MV-4-11 (cell line): ENCODE measurements around the gene TPST1.

ENCODE experiments used
- DNase-seq: peaks from one replicate; lab custom pipeline; 2025; lab: John Stamatoyannopoulos, UW

Gene TPST1

DNA sequence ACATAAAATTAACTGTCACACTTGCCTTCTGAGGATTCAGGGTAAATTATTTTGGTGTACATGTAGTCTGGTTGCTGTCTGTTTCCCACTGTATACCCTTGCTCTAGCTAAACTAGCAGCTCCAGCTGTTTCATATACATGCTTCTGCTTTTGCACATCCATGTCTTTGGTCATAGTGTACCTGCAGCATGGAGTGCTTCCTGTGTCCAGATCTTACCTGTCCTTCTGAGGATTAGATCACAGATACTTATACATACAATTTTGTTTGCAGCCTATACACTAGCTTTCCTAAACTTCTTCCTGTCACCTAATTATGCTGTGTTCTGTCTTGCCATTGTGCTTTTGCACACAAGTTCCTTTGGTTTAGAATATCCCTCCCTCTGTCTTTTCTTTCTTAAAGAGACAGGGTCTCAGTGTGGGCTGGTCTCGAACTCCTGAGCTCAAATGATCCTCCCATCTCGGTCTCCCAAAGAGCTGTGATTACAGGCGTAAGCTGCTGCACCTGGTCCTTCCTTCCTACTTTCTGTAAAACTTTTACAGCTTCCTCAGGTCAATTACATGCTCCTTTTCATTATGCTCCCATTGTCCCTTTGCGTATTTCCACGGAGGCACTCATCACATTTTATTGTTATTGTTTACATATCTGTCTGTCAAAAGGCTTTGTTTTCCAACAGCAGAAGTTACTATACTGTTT lies 33.8 kb downstream of the TPST1 start:
- no peak for DNase-seq

DNA sequence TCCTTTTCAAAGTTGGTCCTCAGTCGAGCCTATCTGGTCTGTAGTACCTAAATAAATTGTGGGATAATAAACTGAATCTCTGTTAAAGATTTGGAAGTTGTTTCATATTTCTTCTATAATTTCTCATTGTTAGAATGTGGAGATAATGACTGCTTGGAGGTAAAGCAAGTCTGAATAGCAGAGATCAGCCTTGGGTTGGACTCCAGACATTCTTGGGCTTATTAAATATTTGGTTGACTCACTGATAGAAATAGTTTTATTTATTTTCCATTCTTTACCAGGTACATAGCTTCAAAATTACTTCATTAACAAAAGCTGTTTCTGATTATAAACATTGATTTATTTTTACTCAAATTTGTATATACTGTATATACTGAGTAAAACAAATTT lies 34.3 kb downstream of the TPST1 start:
- no peak for DNase-seq

DNA sequence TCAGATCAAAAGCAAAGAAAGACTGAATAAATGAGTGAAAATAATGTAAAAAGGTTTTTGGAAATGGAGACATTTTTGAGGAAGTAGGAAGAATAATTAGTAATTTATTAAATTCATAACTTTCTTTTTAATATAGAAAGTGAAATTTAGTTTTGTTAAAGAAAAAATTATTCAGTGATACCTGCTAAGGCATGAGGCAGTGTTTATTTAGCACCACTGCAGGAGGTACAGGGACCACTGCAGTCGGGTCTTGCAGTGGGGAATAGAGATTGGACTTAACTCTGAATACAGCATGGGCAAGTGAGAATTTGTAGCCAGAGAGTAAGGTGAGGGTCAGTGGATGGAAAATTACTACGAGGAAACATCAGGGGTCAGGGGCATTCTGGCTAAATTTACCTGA lies 39.9 kb downstream of the TPST1 start:
- DNase-seq = no peak

DNA sequence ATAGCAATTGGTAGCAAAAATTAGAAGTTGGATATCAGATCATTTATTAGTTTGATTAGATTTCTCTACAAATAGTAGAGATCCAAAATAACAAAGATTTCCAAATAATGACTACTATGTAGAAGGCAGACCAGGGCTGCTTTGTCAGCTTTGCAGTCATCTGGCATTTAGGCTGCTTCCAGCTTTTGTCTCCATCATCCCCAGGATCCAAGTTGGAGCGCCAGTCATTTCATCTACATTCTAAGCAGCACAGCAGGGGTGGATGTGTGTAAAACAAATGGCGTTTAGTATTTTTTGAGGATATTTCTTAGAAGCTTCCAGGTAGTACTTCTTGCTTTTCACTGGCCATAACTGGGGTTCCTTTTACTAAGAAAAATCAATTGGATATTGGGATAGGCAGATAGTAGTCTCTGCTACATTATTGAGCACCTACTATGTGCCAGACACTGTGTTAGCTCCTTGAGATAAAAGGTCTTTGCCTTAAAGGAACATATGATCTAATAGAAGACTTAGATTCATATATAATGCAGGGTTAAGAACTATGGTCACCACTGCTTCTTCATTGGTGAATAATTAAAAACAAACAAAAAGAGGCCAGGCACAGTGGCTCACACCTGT lies 41.5 kb downstream of the TPST1 start:
- DNase-seq = no peak

DNA sequence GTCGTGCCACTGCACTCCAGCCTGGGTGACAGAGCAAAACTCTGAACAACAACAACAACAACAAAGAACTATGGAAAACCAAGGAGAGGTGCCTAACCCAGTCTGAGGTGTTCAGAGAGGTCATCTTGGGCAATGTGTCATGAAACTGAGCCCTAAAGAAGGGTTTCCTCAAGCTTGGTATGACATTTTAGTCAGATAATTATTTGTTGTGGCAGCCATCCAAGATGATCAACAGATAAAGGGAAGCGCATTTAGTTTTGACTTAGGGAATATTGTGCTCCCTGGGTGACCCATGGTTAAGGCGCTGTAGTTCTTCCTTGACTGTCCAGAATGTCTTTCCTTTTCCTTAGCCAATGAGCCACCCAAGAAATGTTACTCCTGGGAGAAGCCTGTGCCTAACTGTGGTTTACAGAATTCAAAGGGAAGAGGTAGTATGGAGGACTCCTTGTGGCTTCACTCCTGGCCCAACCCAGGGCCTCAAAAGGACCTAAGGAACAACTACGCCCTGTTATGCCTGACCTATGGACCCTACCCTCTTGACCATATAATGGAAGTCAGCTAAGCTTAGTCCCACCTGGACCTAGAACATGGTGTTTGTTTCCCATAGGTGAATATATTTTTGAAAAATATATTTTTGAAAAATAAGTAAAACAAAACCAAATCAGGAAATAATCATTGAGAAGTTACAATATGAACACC lies 42.4 kb downstream of the TPST1 start:
- DNase-seq = no peak

DNA sequence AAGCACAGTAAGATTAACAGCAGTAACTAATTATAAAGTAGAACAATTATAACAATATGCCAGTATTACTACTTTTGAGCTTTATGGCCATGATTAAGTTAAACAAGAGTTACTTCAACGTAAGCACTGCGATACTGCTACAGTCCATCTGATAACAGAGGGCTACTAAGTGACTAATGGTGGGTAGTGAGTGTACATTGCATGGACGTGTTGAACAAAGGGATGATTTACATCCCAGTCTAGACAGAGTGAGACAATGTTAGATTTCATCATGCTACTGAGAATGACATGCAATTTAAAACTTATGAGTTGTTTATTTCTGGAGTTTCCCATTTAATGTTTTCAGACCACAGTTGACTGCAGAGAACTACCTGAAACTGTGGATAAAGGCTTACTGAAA lies 45.6 kb downstream of the TPST1 start:
- DNase-seq = no peak

DNA sequence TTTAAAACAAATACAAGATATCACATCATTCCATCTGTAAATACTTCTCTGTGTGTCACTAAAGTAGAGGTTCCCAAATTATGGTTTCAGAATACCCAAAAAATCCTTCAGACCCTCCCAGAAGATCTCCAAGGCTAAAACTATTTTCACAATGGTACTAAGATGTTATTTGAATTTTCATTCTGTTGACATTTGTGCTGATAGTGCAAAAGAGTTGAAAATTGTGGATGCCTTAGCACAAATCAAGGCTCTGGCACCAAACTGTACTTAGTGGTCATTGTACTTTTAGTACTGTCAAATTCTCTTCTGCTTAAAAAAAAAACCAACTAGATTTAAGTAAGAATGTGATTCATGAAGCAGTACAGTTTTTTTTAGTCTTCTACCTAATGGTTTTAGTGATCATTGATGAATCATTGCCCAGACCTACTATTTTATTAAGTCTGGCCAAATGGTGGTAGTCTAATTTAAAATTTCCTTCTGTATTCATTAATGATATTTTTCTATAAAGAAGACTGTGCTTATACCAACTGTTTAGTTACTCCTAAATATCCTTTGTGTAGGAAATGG lies 50.5 kb downstream of the TPST1 start:
- no peak for DNase-seq

DNA sequence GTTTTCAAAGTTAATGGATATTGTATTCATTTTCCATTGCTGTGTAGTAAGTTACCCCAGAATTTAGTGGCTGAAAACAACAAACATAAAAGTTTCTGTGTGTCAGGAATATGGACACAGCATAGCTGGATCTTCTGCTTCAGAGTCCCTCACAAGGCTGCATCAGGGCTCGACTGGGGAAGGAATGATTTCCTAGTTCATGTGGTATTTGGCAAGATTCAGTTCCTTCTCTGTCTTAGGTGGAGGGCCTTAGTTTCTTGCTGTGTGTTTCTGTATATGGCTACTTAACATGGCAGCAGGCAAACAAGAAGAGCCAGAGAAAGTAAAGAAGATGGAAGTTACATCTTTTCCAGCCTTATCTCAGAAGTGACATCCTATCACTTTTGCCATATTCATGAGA lies 51.1 kb downstream of the TPST1 start:
- DNase-seq = peak; percentile 68

DNA sequence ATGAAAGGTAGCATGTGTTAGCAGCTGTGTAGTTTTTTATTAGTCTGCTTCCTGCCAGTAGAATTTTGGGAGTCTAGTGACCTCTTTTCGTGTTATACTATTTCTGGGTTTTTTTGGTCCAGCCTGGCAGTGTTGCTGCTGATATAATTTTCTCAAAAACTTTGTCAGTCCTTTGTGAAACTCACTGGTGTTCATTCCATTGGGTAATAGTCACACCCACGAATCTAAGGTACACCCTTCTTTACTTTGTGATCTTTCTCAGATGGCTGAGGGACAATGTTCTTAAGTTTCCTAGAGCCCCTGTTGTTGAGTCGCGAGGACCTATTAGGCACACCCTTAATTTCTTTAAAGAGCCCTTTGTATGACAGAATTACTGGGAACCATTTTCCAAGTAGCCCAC lies 52.3 kb downstream of the TPST1 start:
- no peak for DNase-seq

DNA sequence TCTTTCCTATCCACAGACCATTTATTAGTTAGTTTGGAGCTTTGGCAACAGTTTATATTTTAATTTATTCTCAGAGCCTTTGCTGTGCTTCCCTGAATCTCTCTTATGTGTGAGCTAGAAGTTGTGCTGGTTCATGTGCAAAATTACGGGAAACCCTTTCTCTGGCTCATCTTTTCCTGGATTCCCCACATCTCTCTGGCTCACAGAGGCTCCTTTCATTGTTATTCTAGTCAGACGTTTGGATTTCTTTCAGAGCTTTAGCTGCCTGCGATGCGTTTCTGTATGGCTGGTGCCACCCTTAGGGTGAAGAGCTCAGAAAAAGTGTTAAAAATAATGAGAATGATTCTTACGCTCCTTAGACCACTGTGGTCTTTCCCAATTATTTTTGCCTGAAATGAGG lies 53.3 kb downstream of the TPST1 start:
- no peak for DNase-seq

DNA sequence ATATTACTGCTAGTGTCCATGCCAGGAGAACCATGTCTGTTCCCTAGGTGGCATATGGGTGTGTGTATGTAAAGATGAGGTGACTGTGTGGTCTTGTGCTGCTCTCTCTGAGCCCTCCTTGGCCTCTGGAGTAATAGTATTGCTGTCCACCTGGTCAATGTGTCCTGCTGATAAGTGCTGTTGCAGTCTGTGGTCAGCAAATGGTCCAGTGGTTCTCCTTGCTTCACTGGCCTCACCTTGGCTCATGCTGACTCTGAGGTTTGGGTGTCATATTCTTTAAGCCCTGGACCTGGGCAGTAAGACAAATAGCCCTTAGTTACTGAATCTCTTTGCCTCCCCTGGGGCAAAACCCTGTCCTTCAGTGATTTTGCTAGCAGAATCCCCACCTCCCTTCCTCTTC lies 56.8 kb downstream of the TPST1 start:
- no peak for DNase-seq

DNA sequence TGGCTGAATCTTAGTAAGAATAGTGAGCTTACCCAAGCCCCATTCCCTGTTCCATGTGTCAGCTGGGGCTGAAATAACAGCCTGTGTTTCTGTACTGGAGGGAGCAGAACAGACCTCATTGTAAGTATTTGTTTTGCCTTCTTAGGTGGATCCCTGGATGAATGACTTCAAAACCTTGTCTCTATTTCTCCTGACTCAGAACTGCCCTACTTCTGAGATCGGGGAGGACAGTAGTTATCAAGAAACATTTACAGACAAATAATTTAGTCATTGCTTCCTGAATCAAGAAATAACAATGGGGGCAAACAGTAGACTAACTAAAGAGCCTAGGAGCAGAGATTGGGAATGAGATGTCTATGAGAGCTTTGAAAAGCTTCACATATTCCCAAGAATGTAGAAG lies 58.8 kb downstream of the TPST1 start:
- no peak for DNase-seq

DNA sequence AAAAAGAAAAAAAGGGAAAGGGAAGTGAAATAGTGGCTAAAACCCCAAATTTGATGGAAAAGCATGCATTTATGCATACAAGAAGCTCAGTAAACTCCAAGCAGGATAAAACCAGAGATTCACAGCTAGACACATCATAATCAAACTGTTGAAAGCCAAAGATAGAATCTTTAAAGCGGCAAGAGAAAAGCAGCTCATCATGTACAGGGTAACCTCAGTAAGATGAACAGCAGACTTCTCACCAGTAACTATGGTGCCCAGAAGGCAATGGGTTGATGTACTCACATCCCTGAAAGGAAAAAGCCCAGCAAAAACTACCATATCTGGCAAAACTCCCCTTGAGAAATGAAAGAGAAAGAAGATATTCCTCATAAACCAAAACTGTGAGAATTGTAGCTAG lies 60.4 kb downstream of the TPST1 start:
- DNase-seq = peak; percentile 48

DNA sequence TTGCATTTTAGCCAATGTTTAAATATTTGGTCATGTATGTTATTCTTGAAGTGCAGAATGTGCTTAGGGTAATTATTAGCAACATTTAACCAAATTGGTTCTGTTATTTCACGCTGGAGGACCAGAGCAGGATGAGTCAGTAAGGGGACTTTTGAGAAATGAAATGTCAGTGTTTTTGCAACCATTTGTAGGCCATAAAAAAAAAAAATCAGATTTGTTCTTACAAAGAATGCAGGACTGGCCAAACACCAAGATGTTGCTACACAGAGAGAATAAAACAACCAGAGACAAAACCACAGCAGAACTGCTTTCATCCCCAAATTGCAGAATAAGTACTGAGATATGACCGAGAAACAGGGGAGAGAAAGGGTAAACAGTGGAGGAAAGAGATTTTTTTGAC lies 62.1 kb downstream of the TPST1 start:
- DNase-seq = no peak

DNA sequence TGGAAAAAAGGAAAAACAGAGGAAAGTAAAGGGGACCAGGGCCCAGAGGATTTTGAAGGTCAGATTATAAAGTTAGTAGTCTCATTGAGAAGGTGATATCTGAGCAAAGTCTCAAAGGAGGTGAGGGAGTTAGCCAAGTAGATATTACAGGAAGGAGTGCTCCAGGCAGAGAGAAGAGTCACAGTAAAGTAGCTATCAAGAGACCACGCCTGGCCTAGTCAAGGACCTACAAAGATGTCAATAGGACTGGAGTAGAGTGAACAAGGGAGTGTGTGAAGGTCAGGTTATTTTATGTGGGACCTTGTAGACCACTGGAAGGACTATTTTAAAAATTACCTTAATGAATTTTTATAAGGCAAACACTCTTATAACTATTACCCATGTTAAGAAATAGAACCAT lies 64.8 kb downstream of the TPST1 start:
- no peak for DNase-seq

DNA sequence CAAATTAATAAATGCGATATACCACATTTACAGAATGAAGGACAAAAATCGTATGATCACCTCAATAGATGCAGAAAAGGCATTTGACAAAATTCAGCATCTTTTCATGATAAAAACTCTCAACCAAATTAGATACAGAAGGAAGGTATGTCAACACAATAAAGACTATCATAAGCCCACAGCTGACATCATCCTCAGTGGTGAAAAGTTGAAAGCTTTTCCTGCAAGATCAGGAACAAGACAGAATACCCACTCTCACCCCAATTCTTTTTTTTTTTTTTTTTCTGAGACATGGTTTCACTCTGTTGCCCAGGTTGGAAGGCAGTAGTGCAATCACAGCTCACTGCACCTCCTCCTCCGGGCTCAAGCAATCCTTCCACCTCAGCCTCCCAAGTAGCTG lies 67.2 kb downstream of the TPST1 start:
- DNase-seq = no peak

DNA sequence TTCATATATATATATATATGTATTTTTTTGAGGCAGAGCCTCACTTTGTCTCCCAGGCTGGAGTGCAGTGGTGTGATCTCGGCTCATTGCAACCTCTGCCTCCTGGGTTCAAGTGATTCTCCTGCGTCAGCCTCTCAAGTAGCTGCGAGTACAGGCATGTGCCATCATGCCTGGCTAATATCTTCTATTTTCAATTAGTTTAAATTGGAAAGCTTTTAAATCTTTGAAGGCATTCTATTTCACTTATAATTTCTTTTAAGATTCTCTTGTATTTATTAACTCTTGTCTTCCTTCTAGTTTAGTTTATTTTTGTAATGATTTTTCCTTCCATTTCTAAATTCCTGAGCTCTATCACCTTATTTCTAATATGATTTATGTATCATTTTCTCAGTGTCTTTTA lies 71.2 kb downstream of the TPST1 start:
- DNase-seq = no peak

DNA sequence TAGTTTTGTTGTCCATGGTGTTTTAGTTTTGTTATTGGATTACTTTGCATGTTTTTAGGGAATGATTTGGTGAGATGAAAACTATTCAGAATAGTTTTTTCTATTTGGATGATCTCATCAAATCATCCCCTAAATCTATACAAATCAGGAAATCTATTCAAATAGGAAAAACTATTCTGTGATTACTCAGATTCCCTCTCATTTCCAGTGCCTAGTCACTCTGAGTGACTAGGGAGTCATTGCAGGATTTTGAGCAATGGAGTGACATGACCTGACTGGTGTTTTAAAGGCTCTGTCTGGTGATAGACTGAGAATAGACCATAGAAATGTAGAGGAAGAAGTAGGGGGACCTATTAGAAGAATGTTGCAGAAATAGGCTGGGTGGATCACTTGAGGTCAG lies 72.4 kb downstream of the TPST1 start:
- DNase-seq = no peak

DNA sequence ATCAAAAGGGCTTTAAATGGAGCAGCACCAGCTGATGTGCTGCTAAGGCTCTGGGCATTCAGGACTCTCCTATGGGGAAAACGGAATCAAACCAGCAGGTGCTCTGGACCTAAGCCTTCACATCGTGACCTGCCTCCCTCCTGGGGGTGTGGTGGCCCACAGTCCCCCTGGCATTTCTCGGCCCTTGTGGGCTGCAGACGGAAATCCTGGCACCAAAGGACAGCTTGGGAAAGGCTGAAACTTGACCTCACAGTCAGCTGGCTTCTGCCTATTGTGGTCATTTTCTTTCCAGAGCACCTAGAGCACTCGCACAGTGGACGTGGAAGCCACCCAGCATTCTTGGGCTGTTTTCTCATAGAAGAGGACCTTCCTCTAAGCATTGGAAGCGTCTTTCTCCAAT lies 74.8 kb downstream of the TPST1 start:
- DNase-seq = no peak

DNA sequence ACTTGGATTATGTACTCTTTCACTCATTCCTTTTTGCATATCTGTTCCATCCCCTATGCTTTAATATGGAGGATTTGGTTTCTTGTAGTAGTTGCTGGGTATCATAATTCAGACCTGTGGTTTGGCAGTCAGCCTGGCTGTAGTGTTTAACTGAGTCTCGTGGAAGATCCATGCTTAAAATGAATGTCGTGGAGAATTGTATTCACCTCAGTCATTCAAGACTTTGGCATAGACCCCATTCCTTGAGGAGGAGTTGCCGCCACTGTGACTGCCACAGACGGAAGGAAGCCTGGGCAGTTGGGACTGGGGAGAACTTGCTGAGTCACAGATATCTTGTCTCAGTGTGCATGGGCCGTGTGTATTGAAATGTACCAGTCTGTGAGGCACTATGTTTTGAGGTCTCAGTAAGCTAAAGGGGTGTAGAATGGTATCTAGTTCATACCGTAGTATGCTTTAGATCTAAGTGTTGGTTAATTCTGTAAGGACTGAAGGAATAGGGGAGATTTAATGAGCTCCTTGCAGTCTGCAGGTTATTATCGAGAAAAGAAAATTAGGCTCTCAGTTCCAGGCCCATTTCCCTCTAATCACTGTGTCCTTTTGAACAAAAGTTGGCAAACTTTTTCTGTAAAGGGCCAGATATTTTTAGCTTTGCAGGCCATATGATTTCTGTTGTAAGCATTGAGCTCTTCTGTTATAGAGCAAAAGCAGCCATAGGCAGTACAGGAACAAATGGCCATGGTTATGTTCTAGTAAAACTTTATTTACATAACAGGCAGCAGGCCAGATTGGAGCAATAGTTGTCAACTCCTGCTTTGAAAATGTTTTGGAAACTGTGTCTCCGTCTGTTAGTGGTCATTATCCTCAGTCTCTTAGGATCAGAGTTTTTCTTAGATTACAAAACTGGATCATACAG lies 76.8 kb downstream of the TPST1 start:
- no peak for DNase-seq

DNA sequence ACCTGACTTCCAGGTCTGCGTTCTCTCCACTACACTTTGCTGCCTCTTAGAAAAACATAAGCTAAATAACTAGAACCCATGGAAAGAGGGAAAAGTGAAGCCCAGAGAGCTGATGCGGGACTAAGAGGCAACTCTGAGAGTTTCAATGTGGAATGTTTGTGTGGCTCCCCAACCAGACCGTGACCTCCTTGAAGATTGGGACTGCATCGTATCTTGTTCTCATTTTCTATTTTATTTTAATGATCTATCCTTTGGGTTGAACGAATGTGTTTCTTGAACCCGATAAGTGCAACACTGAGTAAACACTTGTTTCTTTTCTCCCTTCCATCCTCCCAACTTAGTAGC lies 77.4 kb downstream of the TPST1 start:
- DNase-seq = no peak
